HG02840 (cell line): ENCODE results near the gene AP1S1.
"Not testable (repeated sequence)": the region's sequence is repeated elsewhere in the genome, so short reads cannot be mapped to it uniquely, and the experiment has no call there.

Experiments
- ATAC-seq: cut with Tn5 transposase; IDR thresholded peaks from one replicate; pipeline ENCODE4 v1.9.1; 2021; ENCODE audit warnings: mild to moderate bottlenecking, moderate library complexity, moderate number of reproducible peaks; ENCODE audit not compliant: unreplicated experiment, low FRiP score

AP1S1 gene

DNA sequence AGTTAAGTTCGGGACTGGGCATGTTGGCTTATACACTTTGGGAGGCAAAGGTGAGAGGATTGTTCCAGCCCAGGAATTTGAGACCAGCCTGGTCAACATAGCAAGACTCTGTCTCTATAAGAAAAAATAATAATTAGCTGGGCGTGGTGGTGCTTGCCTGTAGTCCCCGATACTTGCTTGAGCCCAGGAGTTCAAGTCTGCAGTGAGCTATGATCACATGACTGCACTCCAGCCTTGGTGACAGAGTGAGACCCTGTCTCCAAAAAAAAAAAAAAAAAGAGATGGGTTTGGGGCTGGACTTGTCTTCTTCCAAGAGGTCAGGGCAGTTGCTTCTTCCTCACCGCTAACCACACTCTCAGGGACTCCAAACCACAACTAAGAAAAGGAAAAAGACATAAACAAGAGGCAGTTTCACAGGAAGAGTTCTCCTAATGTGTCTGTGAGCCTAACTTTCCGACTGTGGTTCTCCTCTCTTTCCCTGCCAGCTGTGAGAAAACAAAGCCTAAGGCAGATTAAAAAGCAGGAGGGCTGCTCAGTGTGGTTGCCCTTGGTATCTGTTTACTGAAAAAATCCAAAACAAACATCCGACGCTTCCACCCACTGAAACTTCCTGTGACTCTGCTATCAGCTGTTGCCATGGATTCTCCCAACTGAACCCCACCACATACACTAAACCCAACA, 29.8 kb upstream of the AP1S1 start:
- ATAC-seq: no peak

GRCh38 chr7:101125989-101126650, 28.2 kb upstream of the AP1S1 start:
- no peak for ATAC-seq

DNA sequence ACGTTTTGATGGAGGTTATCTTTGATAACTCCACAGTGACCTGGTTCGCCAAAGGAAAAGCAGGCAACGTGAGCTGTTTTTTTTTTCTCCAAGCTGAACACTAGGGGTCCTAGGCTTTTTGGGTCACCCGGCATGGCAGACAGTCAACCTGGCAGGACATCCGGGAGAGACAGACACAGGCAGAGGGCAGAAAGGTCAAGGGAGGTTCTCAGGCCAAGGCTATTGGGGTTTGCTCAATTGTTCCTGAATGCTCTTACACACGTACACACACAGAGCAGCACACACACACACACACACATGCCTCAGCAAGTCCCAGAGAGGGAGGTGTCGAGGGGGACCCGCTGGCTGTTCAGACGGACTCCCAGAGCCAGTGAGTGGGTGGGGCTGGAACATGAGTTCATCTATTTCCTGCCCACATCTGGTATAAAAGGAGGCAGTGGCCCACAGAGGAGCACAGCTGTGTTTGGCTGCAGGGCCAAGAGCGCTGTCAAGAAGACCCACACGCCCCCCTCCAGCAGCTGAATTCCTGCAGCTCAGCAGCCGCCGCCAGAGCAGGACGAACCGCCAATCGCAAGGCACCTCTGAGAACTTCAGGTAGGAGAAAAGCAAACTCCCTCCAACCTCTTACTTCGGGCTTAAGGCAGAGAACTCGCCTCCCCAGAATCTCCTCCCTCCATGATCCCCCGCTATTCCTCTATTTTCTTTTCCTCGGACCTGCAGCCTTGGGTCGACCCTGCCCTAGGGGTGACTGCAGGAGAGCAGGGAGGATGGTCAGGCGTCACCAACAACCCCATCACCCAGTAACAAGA, 27.4 kb upstream of the AP1S1 start, which contains the start of gene SERPINE1:
SERPINE1 (plus strand) TSS at position 454 of the 809 bp plus-strand sequence. CDS start 1,290 bp downstream, outside the sequence.
- no peak for ATAC-seq

- no peak for ATAC-seq
Observed at GRCh38 chr7:101127460-101128039, 26.7 kb upstream of the AP1S1 start.

DNA sequence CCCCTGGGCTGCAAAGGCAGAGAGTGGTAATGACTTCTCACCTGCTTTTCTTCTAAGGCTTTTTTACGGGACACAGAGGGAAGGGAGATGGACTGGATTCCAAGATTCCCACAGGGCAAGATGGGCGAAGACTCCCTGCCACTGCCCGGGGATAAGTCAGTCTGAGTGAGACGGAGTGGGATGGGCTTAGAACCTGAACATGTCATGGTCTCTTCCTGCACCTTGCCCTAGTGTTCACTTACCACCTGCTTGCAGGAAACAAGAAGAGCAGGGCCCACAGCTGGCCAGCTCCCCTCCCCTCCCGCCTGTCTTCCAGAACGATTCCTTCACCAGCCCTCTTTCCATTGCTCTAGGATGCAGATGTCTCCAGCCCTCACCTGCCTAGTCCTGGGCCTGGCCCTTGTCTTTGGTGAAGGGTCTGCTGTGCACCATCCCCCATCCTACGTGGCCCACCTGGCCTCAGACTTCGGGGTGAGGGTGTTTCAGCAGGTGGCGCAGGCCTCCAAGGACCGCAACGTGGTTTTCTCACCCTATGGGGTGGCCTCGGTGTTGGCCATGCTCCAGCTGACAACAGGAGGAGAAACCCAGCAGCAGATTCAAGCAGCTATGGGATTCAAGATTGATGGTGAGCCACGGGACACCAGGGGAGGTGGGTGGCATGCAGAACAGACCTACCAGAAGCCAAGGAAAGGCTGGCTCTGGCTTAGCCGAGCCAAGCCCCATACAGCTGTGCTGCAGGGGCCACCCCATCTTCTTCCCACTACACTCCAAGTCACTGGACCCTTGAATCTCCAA, 26.0 kb upstream of the AP1S1 start:
- ATAC-seq: no peak

- no peak for ATAC-seq
Observed at GRCh38 chr7:101129603-101130117, 24.6 kb upstream of the AP1S1 start.

DNA sequence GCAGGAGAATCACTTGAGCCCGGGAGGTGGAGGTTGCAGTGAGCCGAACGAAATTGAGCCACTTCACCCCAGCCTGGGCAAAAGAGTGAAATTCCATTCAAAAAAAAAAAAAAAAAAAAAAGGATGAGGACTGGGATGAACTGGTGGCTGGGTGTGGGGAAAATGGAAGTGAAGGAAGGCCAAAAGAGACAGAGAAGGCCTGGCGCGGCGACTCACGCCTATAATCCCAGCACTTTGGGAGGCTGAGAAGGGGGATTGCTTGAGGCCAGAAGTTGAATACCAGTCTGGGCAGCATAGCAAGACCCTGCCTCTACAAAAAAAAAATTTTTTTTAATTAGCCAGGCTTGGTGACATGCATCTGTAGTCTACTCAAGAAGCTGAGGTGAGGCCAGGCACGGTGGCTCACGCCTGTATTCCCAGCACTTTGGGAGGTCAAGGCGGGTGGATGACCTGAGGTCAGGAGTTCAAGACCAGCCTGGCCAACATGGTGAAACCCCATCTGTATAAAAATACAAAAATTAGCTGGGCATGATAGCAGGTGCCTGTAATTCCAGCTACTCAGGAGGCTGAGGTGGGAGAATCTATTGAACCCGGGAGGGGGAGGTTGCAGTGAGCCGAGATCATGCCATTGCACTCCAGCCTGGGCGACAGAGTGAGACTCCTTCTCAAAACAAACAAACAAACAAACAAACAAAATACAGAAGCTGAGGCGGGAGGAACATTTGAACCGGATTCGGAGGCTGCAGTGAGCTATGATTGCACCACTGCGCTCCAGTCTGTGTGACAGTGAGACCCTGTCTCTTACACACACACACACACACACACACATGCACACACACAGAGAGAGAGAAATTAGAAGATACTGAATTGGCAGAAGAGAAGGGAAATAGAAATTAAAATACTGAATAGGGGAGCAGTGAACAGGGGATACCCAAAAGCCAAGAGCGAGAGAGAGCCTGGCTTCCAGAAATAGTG, 21.4 kb upstream of the AP1S1 start:
- ATAC-seq: not testable (repeated sequence)

DNA sequence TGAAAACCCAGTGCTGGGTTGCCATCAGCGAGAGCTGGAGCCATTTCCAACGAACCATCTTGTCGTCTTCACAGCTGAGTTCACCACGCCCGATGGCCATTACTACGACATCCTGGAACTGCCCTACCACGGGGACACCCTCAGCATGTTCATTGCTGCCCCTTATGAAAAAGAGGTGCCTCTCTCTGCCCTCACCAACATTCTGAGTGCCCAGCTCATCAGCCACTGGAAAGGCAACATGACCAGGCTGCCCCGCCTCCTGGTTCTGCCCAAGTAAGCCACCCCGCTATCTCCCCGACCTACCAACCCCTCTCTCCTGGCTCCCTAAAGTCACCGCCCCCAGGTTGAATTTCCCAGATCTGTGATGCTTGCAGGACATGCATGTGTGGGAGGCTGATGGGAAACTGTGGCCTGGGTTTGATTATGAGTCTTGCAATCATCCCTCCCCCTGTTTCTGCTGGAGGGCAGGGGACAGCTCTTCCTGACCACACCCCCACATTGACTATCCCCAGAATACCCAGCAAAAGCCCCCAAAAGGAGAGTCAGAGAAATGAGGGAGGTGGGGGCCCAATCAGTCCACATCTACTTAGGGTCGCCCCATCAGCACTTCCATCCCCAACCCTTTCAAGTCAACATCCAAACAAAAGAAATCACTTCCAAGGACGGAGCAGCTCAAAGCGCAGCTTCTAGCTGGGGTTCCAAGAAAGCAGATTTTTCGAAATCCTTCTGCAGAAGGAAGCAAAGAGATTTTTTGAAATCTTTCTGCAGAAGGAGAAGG, 20.5 kb upstream of the AP1S1 start:
- no peak for ATAC-seq

- no peak for ATAC-seq
Observed at GRCh38 chr7:101134399-101134980, 19.8 kb upstream of the AP1S1 start.

- no peak for ATAC-seq
Observed at GRCh38 chr7:101137651-101138212, 16.5 kb upstream of the AP1S1 start.

DNA sequence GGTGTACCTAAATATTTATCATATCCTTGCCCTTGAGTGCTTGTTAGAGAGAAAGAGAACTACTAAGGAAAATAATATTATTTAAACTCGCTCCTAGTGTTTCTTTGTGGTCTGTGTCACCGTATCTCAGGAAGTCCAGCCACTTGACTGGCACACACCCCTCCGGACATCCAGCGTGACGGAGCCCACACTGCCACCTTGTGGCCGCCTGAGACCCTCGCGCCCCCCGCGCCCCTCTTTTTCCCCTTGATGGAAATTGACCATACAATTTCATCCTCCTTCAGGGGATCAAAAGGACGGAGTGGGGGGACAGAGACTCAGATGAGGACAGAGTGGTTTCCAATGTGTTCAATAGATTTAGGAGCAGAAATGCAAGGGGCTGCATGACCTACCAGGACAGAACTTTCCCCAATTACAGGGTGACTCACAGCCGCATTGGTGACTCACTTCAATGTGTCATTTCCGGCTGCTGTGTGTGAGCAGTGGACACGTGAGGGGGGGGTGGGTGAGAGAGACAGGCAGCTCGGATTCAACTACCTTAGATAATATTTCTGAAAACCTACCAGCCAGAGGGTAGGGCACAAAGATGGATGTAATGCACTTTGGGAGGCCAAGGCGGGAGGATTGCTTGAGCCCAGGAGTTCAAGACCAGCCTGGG, 15.9 kb upstream of the AP1S1 start:
- no peak for ATAC-seq

- no peak for ATAC-seq
Observed at GRCh38 chr7:101140339-101140699, 14.0 kb upstream of the AP1S1 start.

DNA sequence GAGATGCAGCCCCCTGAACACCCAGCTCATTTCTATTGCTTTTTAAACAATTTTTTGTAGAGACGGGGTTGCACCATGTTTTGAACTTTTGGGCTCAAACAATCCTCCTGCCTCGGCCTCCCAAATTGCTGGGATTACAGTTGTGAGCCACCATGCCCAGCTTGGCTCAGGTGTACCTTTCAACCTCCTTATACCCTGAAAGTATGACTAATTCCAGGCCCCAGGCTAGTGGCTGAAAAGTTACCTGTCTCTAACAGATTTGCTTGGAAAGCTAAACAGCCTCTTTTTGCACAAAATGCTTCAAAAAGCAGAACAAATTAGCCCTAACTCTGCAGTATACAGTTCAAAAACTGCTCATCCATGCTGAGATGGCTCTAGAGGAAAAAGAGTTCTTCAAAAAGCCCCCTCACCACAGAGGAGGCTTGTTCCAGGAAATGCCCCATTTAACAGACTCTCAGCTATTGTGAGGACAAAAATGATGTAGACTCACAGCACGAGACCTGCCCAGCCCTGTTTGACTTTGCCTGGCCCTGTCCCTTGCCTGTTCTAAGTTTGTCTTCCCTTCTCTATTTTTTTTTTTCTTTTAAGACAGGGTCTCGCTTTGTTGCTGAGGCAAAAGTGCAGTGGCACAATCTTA, 13.4 kb upstream of the AP1S1 start:
- no peak for ATAC-seq

GRCh38 chr7:101151908-101152651, 2.2 kb upstream of the AP1S1 start:
- no peak for ATAC-seq

DNA sequence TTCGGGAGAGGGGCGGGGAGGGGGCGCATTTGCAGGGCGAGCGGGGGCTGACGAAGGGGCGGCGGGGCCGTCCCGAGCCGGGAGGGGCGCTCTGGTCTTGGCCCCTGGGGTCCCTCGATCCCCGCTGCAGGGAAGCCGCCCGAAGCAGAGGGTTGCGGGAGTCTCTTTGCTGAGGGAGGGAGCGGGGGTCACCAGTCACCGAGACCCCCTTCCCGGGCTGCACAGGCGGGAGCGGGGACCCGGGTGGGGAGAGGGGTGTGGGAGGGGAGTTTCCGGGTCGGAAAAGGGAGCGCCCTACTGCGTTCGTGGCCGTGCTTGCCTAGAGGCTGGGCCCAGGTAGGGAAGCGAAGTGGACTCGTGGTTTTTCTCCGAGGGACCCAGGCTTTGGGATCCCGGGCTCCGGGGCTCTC, 422 bp downstream of the AP1S1 start:
- ATAC-seq: no peak

GRCh38 chr7:101155303-101155702, 1.0 kb downstream of the AP1S1 start:
- ATAC-seq: no peak
